Measurements from ENCODE around the gene HM13. TPM values are rescaled to one million over a fixed set of nuclear protein-coding genes. Genes with fewer than 3 reads are reported as not detected.

Gene HM13
- total and polyA plus RNA-seq, 2 of the 13 experiments (the other 11 are each of a cell fraction or from before 2014, with no cell fraction given), result 118 to 243 TPM

- TF ChIP-seq HNF1B (CRISPR knock-in tag; IDR thresholded peaks at IDR 0.05), result peak; percentile 42; the same call in 1 of the 2 replicates
- TF ChIP-seq ZBTB21 (CRISPR knock-in tag; IDR thresholded peaks at IDR 0.05), result no peak
- TF ChIP-seq GATAD2A (CRISPR knock-in tag; IDR thresholded peaks at IDR 0.05), result peak; percentile 53; the same call in 1 of the 2 replicates
- no peak for TF ChIP-seq PITX1 (CRISPR knock-in tag; IDR thresholded peaks at IDR 0.05)
- no peak for TF ChIP-seq ZNF18 (CRISPR knock-in tag; IDR thresholded peaks at IDR 0.05; ENCODE audit: insufficient replicate concordance)
- peak; percentile 30; the same call in 1 of the 2 replicates for TF ChIP-seq ARID5B (CRISPR knock-in tag; IDR thresholded peaks at IDR 0.05)
- no peak for TF ChIP-seq ATAD3A (CRISPR knock-in tag; IDR thresholded peaks at IDR 0.05)
- no peak for TF ChIP-seq POGK (CRISPR knock-in tag; conservative IDR thresholded peaks at IDR 0.05)
- 0 out of 2 replicates have a peak, but pooled peaks have one; percentile 47 for TF ChIP-seq NFKBIZ (CRISPR knock-in tag; IDR thresholded peaks at IDR 0.05)
- TF ChIP-seq AKNA (CRISPR knock-in tag; IDR thresholded peaks at IDR 0.05; ENCODE audit: borderline replicate concordance), result no peak
- TF ChIP-seq MTF2 (CRISPR knock-in tag; IDR thresholded peaks at IDR 0.05; ENCODE audit: borderline replicate concordance), result peak; percentile 84
- TF ChIP-seq AHR (CRISPR knock-in tag; IDR thresholded peaks at IDR 0.05), result peak; percentile 74; the same call in 1 of the 2 replicates
- peak; percentile 79; the same call in 1 of the 2 replicates for TF ChIP-seq KDM1A (CRISPR knock-in tag; IDR thresholded peaks at IDR 0.05)
- 0 out of 2 replicates have a peak, but pooled peaks have one; percentile 33 for TF ChIP-seq ZNF317 (CRISPR knock-in tag; IDR thresholded peaks at IDR 0.05)
- TF ChIP-seq PHF8 (CRISPR knock-in tag; IDR thresholded peaks at IDR 0.05), result peak; percentile 10; the same call in 1 of the 2 replicates
These were observed 46.0 kb downstream of the HM13 start (continued) for GRCh38 chr20:31560094-31560745.

Measured in HepG2 (cell line).